DMS 273 (cell line): ENCODE measurements around the gene RFPL1.

Experiments used
- DNase-seq: peaks from one replicate; lab custom pipeline; 2025; ENCODE audit not compliant: unreplicated experiment; lab: John Stamatoyannopoulos, UW

RFPL1 gene

GRCh38 chr22:29442976-29443375, 4.6 kb downstream of the RFPL1 start:
- DNase-seq, result no peak

GRCh38 chr22:29443452-29443851, 5.1 kb downstream of the RFPL1 start:
- no peak for DNase-seq

DNA sequence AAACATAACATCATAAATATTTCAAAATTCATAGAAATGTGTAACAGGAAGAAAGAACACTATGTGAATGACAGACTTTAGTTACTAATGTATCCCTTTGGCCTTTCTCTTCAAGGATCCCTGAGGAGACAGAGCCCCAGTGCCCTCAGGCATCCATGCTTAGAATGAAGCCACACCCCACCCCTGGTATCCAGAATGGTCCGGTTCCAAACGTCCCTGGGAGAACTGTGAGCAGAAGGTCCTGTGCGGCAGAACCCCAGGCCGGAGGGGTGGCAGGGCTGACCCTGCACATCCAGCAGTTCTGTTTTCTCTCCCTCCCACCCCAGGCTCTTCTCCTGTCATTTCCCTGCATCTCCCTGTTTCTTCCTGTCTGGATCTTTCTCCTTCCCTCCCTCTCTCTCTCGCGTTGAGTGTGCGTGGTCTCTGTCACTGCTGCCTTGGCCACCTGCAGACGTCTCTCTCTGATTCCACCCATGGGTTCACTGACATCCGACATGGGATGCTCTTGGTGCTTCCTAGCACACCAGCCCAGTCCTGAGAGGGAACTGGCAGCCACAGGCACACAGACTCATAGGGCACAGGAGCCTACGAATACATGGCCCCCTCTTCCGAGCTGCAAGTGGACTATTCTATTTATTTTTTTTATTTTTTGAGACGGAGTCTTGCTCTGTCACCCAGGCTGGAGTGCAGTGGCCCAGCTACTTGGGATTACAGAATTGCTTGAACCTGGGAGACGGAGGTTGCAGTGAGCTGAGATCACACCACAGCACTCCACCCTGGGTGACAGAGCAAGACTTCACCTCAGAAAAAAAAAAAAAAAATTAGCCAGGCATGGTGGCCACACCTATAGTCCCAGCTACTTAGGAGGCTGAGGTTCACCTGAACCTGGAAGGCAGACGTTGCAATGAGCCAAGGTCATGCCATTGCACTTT, 5.7 kb downstream of the RFPL1 start:
- no peak for DNase-seq

- no peak for DNase-seq
Observed at GRCh38 chr22:29445508-29445907, 7.1 kb downstream of the RFPL1 start.

GRCh38 chr22:29447906-29448305, 9.5 kb downstream of the RFPL1 start:
- DNase-seq, result no peak

GRCh38 chr22:29449296-29449875, 11.0 kb downstream of the RFPL1 start:
- no peak for DNase-seq

DNA sequence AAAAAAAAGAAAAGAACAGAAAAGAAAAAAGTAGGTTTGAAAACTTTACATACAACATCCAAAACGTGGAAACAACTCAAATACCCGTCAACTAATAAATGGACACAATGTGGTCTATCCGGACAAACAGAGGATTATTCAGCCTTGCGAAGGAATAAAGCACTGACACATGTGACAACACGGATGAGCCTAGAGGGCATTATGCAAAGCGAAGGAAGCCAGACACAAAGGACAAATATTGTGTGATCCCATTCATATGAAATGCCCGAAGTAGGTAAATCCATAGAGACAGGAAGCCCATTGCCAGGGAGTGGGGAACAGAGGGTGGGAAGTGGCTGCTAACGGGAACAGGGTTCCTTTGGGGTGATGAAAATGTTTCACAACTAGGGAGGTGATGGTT, 11.8 kb downstream of the RFPL1 start:
- no peak for DNase-seq

DNA sequence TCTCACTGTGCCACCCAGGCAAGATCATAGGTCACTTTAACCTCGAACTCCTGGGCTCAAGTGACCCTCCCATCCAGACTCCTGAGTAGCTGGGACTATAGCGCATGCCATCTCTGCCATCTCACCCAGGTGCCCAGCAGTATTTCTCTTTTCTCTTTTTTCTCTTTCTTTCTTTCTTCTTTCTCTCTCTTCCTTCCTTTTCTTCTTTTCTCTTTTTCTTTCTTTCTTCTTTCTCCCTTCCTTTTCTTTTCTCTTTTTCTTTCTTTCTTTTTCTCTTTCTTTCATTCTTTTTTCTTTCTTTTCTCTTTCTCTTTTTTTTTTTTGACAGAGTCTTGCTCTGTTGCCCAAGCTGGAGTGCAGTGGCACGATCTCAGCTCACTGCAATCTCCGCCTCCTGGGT, 13.5 kb downstream of the RFPL1 start:
- DNase-seq, result no peak

DNA sequence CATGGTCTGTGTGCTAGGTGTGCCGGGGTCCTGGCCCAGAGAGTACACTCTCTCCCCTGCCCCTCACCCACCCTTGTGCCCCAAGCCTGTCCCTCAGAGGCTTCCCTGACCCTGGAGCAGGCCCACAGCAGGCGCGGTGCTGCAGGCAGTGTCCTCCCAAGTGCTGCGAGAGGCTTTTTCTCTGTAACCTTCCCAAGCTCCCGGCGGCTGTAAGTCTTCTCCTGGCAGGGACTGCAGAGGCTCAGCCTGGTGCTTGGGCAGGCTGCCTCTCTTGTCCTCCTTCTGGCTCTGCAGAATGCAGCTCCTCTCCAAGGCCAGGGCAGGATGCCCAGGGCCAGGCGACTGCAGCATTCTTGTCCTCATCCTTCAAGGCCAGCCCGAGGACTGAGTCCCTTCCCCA, 15.9 kb downstream of the RFPL1 start:
- no peak for DNase-seq

GRCh38 chr22:29456211-29456671, 17.9 kb downstream of the RFPL1 start:
- DNase-seq, result no peak

- DNase-seq, result peak; percentile 91
Observed at GRCh38 chr22:29457730-29458129, 19.3 kb downstream of the RFPL1 start.

- no peak for DNase-seq
Observed at GRCh38 chr22:29458551-29458950, 20.2 kb downstream of the RFPL1 start.

DNA sequence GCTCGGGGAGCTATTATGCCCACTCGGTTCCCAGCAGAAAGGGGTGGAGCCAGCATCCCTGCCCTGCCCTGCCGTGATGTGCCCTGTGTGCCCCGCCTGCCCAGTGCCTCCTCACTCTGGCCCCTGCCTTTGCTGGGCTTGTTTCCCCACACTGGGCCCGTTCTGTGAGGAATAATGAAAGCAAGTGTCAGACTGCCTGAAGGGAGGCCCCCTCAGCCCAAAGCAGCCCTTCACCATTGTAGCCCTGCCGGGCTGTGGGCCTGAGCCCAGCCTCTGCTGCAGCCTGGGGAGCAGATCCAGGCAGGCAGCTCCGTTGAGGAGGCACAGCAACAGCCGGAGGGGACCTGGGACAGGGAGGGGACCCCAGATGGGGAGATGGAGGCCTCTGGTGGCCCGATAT, 21.4 kb downstream of the RFPL1 start:
- no peak for DNase-seq

GRCh38 chr22:29461263-29461662, 22.9 kb downstream of the RFPL1 start:
- no peak for DNase-seq

GRCh38 chr22:29463629-29464028, 25.2 kb downstream of the RFPL1 start:
- no peak for DNase-seq

- no peak for DNase-seq
Observed at GRCh38 chr22:29464581-29464980, 26.2 kb downstream of the RFPL1 start.

DNA sequence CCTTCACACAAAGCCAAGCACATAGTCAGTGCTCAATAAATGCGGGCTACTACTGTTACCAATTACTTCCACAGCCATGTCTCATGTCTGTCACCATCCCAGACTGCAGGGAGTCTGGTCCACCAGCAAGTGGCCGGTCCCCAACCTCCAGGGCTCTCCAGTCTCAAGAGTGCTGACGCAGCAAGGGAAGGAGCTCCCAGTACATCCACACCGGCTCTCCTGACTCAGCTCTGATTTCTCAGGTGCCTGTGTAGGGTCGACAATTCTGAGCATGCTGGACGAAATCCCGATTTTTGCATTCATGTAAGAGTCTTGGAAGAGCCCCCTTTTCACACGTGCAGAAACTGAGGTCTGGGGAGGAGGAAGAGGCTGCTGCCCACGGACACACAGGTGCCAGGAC, 31.4 kb downstream of the RFPL1 start:
- DNase-seq, result no peak

DNA sequence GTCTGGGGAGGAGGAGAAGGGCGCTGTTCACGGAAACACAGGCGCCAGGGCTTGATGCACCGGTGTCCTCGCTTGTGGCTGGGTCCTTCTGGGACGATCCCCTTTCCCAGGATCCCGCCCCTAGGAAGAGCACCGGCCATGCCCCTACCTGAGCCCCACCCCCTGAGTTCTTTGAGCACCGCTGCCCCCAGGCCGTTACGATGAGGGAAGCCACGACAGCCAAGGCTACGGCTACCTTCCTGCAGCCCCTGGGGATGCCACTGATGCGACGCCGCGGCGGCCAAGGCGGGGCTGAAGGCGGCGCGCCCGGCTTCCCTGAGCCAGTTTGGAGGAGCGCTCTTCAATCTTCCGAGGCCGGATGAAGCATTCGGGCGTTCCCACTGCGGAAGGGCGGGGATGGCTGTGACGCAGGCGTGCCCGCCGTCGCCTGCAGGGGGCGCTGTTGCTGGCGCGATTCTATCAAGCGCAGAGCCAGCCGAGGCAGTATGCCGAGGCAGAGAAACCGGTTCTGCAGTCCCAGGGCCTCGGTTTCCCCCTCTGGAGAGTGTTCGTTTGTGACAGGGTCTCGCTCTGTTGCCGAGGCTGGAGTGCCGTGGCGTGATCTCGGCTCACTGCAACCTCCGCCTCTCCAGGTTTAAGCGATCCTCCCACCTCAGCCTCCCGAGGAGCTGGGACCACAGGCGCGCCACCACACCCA, 31.9 kb downstream of the RFPL1 start:
- DNase-seq, result peak; percentile 86

- peak; percentile 12 for DNase-seq
Observed at GRCh38 chr22:29473001-29473400, 34.6 kb downstream of the RFPL1 start.

DNA sequence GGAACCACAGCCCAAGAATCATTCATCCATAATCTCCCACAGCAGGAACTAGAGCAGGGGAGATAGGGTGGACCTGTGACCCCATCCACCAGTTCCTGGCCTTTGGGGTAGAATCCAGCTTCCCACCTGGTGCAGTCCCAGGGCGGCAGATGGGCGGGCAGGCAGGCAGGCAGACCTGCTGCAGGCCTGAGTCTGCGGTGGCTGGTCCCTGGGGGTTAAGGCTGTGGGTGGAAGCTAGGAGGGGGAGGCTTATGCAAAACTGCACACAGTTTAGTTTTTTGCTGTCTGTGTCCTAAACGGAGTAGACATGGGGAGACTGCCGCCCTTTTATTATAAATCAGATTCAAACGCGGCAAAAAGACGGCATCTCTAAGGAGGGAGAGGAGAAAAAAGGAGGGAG, 37.2 kb downstream of the RFPL1 start:
- DNase-seq, result peak; percentile 70

DNA sequence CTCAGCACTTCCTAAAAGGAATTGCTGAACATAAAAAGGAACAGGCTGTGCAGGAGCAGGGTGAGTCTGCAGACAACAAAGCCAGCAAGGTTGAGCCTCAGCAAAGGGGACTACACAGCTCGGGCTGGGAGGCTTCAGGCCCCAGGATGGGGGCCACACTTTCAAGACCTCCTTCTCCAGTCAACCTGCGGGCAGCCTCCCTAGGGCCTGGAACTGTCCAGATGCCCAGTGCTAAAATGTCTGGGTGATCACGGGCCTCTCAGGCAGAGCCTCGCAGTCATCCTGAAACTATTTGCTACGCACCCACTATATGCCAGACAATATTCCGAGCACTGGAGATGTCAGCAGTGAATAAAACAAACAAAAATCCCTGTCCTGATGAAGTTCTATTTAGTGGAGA, 37.7 kb downstream of the RFPL1 start:
- DNase-seq, result peak; percentile 20
